ENCODE measurements around the gene SOX9. TPM values are rescaled to one million over a fixed set of nuclear protein-coding genes. Genes with fewer than 3 reads are reported as not detected.

The SOX9 gene
- total and polyA plus RNA-seq, 2 donors from 2014 or later, result 5.8 to 79.3 TPM

DNA sequence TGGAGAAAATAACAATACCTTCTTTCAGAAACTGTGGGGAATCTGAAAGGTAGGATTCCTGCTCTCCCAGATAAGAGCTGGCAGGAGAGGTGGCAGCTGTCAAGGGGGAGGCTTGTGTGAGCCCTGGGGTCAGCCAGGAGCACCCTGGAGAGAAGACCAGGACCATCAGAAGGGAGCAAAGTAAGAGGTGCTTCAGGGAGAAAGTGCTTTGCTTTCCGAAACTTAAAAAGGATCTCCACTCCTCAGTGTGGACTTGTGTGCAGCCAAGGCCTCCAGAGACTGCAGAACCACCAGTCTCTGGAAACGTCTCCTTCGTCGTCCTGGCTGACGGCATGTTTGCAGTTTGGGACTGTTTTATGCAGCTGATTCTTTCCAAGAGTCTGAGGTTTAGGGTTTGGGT is 13.7 kb upstream of the SOX9 start:
- Histone ChIP-seq H3K9me3 (ENCODE audit: control insufficient read depth in 2 of 3, insufficient read depth in 1 of 3, low read length in 3 of 3) (no peaks in the 10 kb centered on the region), H3K36me3 (ENCODE audit: control insufficient read depth in 2 of 3, insufficient read depth in 3 of 3, low read length in 3 of 3) (no peaks in the 10 kb centered on the region), H3K4me3 (ENCODE audit: low read length in 3 of 3) (no peak overlapping the region), H3K27me3 (ENCODE audit: control insufficient read depth, insufficient read depth, low read length) (no peaks in the 10 kb centered on the region), H3K27ac (ENCODE audit: low read depth in 2 of 2, low read length in 2 of 2) (no peak overlapping the region), H3K4me1 (ENCODE audit: control insufficient read depth in 2 of 3, insufficient read depth in 2 of 3, low read depth in 1 of 3, low read length in 3 of 3) (no peaks in the 10 kb centered on the region), H3K9ac (ENCODE audit: low read length in 3 of 3) (no peak overlapping the region)
- FAIRE-seq (no peak), DNase-seq (no peak)
- TF ChIP-seq, protein P1, sequence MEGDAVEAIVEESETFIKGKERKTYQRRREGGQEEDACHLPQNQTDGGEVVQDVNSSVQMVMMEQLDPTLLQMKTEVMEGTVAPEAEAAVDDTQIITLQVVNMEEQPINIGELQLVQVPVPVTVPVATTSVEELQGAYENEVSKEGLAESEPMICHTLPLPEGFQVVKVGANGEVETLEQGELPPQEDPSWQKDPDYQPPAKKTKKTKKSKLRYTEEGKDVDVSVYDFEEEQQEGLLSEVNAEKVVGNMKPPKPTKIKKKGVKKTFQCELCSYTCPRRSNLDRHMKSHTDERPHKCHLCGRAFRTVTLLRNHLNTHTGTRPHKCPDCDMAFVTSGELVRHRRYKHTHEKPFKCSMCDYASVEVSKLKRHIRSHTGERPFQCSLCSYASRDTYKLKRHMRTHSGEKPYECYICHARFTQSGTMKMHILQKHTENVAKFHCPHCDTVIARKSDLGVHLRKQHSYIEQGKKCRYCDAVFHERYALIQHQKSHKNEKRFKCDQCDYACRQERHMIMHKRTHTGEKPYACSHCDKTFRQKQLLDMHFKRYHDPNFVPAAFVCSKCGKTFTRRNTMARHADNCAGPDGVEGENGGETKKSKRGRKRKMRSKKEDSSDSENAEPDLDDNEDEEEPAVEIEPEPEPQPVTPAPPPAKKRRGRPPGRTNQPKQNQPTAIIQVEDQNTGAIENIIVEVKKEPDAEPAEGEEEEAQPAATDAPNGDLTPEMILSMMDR (IDR thresholded peaks at IDR 0.05; ENCODE audit: borderline replicate concordance, extremely low read depth, insufficient read depth), result no peak
- intact Hi-C loops (cut with DNase I), result no loop called here

DNA sequence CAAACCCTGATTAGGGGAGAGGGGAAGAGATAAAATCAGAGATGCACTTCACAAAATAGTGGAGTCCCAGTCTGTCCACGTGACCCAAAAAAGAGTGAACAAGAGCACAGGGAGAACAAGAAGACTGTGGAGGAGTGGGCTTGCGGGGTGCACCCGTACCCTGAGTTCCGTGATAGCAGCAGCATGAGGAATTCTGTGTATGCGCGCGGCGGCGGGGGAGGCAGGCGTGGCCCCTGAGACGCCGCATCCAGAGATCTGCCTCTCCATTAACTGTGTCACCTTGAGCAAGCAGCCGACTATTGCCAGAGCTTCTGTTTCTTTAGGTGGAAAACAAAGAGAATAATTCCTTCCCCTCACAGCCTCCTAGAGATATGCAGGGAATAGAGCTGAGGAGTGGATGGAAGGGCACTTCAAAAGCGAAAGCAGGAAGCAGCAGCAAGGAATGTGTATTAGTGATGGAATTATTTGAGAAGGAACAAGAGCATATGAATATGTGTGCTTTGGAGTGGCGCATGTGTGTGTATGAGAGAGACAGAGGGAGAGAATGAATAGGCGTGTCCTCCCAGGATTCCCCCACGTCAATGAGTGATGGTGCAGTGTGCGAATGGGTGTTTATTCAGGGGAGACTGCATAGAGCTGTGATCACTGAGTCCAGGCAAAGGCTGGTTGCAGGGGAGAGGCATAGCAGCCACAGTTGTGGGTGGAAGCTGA is 10.4 kb upstream of the SOX9 start:
- TF ChIP-seq, protein P1 (IDR thresholded peaks at IDR 0.05; ENCODE audit: borderline replicate concordance, extremely low read depth, insufficient read depth), result no peak
- H3K4me1 ChIP-seq (ENCODE audit: control insufficient read depth in 2 of 3, insufficient read depth in 2 of 3, low read depth in 1 of 3, low read length in 3 of 3), result no peaks in the 10 kb centered on the region
- intact Hi-C loops (cut with DNase I), result no loop called here
- H3K27me3 ChIP-seq (ENCODE audit: control insufficient read depth, insufficient read depth, low read length), result peaks cover 3% of the 10 kb centered on the region
- H3K36me3 ChIP-seq (ENCODE audit: control insufficient read depth in 2 of 3, insufficient read depth in 3 of 3, low read length in 3 of 3), result no peaks in the 10 kb centered on the region
- DNase-seq, result no peak
- FAIRE-seq, result no peak
- no peak overlapping the region for H3K4me3 ChIP-seq (ENCODE audit: low read length in 3 of 3)
- H3K9me3 ChIP-seq (ENCODE audit: control insufficient read depth in 2 of 3, insufficient read depth in 1 of 3, low read length in 3 of 3), result no peaks in the 10 kb centered on the region
- H3K27ac ChIP-seq (ENCODE audit: low read depth in 2 of 2, low read length in 2 of 2), result no peak overlapping the region
- H3K9ac ChIP-seq (ENCODE audit: low read length in 3 of 3), result no peak overlapping the region

DNA sequence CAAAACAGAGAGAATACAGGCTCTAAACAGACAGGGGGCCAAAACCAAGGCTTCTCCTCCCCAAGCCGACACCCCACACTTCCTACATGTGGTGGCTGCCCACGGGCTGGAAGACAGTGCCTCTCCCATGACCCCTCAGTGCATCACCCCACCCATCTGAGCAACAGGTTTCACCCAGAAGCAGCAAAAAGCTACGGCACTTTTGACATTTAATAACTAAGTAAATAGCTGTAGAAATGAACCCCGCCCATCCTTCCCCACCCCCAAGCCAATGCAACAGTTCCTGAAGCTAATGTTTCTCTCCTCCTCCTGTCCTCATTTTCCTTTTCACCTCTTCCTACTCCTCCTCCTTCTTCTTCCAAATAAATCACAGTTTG is 9.9 kb upstream of the SOX9 start:
- TF ChIP-seq, protein P1 (IDR thresholded peaks at IDR 0.05; ENCODE audit: borderline replicate concordance, extremely low read depth, insufficient read depth), result no peak
- peaks cover 4% of the 10 kb centered on the region for H3K27me3 ChIP-seq (ENCODE audit: control insufficient read depth, insufficient read depth, low read length)
- H3K9ac ChIP-seq (ENCODE audit: low read length in 3 of 3), result no peak overlapping the region
- H3K9me3 ChIP-seq (ENCODE audit: control insufficient read depth in 2 of 3, insufficient read depth in 1 of 3, low read length in 3 of 3), result no peaks in the 10 kb centered on the region
- intact Hi-C loops (cut with DNase I), result no loop called here
- H3K4me1 ChIP-seq (ENCODE audit: control insufficient read depth in 2 of 3, insufficient read depth in 2 of 3, low read depth in 1 of 3, low read length in 3 of 3), result no peaks in the 10 kb centered on the region
- no peak for FAIRE-seq
- DNase-seq, result no peak
- no peaks in the 10 kb centered on the region for H3K36me3 ChIP-seq (ENCODE audit: control insufficient read depth in 2 of 3, insufficient read depth in 3 of 3, low read length in 3 of 3)
- H3K4me3 ChIP-seq (ENCODE audit: low read length in 3 of 3), result no peak overlapping the region
- no peak overlapping the region for H3K27ac ChIP-seq (ENCODE audit: low read depth in 2 of 2, low read length in 2 of 2)

Measured in kidney (tissue), 14 donors.